ENCODE measurements around the gene CETN2.

The CETN2 gene

GRCh38 chrX:152823657-152824056 lies 6.9 kb downstream of the CETN2 start:
- Histone ChIP-seq H2AFZ (ENCODE audit: low read depth, low read length, severe bottlenecking) (no peak overlapping the region), H3K4me2 (ENCODE audit: low read depth, low read length, poor library complexity, severe bottlenecking) (no peak overlapping the region), H3F3A (ENCODE audit: insufficient read depth) (no peaks in the 10 kb centered on the region), H4K20me1 (ENCODE audit: low read depth, low read length) (no peaks in the 10 kb centered on the region), H3K9ac (ENCODE audit: low read length) (no peak overlapping the region), H3K27ac (ENCODE audit: low read depth, low read length) (no peak overlapping the region), H3K9me3 (ENCODE audit: insufficient read depth, low read length) (no peaks in the 10 kb centered on the region), H3K36me3 (ENCODE audit: low read length) (no peaks in the 10 kb centered on the region), H3K27me3 (ENCODE audit: low read length) (no peaks in the 10 kb centered on the region), H3K79me2 (ENCODE audit: insufficient read depth, low read length) (no peaks in the 10 kb centered on the region), H3K9me2 (replicated peaks; ENCODE audit: insufficient read depth, low read length) (no peaks in the 10 kb centered on the region), H3K4me3 (ENCODE audit: insufficient read depth, low read length, poor library complexity, severe bottlenecking) (no peak overlapping the region)
- TF ChIP-seq EZH2phosphoT487 (conservative IDR thresholded peaks at IDR 0.05; ENCODE audit: low read length): no peak
- TF ChIP-seq CTCF (IDR thresholded peaks at IDR 0.05; ENCODE audit: insufficient read depth, low read length, poor library complexity, severe bottlenecking): no peak

GRCh38 chrX:152822383-152823086 lies 8.0 kb downstream of the CETN2 start:
- H3K9me3 ChIP-seq (ENCODE audit: insufficient read depth, low read length): no peaks in the 10 kb centered on the region
- no peaks in the 10 kb centered on the region for H3F3A ChIP-seq (ENCODE audit: insufficient read depth)
- H3K9me2 ChIP-seq (replicated peaks; ENCODE audit: insufficient read depth, low read length): no peaks in the 10 kb centered on the region
- no peaks in the 10 kb centered on the region for H3K36me3 ChIP-seq (ENCODE audit: low read length)
- H3K9ac ChIP-seq (ENCODE audit: low read length): no peak overlapping the region
- H3K27ac ChIP-seq (ENCODE audit: low read depth, low read length): no peak overlapping the region
- no peak overlapping the region for H3K4me2 ChIP-seq (ENCODE audit: low read depth, low read length, poor library complexity, severe bottlenecking)
- no peaks in the 10 kb centered on the region for H4K20me1 ChIP-seq (ENCODE audit: low read depth, low read length)
- no peaks in the 10 kb centered on the region for H3K79me2 ChIP-seq (ENCODE audit: insufficient read depth, low read length)
- no peaks in the 10 kb centered on the region for H3K27me3 ChIP-seq (ENCODE audit: low read length)
- TF ChIP-seq CTCF (IDR thresholded peaks at IDR 0.05; ENCODE audit: insufficient read depth, low read length, poor library complexity, severe bottlenecking) (no peak), EZH2phosphoT487 (conservative IDR thresholded peaks at IDR 0.05; ENCODE audit: low read length) (no peak)
- H2AFZ ChIP-seq (ENCODE audit: low read depth, low read length, severe bottlenecking): no peak overlapping the region
- no peak overlapping the region for H3K4me3 ChIP-seq (ENCODE audit: insufficient read depth, low read length, poor library complexity, severe bottlenecking)

DNA sequence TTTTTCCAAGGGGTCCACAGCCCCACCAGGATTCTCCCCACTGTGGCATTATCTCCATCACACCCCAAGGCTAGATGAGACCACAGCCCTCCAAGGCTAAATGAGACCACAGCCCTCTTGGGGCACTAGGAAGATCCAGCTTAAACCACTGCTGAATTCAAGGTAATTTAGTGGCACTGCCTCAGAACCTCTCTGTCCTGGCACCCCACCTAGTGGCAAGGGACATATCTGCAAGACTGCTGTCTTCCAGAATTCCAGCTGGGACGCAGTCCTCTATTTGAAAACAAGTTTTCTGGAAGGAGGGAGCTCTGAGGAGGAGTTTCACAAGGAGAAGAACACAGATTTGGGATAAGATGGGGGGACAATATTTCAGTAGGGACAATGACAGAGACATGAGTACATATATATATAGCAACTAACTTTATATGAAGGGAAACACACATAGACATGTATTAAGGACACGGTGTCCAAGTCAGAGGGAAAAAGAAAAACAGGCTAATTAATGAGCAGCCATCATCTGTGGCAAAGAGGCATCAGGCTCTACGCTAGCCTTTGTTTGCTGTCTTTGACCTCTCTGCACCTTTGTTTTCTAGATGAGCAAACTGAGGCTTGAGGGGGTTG lies 9.3 kb downstream of the CETN2 start:
- H3K27ac ChIP-seq (ENCODE audit: low read depth, low read length): no peak overlapping the region
- H3K9ac ChIP-seq (ENCODE audit: low read length): no peak overlapping the region
- H3K4me3 ChIP-seq (ENCODE audit: insufficient read depth, low read length, poor library complexity, severe bottlenecking): no peak overlapping the region
- H3K9me3 ChIP-seq (ENCODE audit: insufficient read depth, low read length): no peaks in the 10 kb centered on the region
- no peaks in the 10 kb centered on the region for H3K79me2 ChIP-seq (ENCODE audit: insufficient read depth, low read length)
- no peaks in the 10 kb centered on the region for H4K20me1 ChIP-seq (ENCODE audit: low read depth, low read length)
- H3K27me3 ChIP-seq (ENCODE audit: low read length): no peaks in the 10 kb centered on the region
- H2AFZ ChIP-seq (ENCODE audit: low read depth, low read length, severe bottlenecking): no peak overlapping the region
- H3K9me2 ChIP-seq (replicated peaks; ENCODE audit: insufficient read depth, low read length): no peaks in the 10 kb centered on the region
- TF ChIP-seq EZH2phosphoT487 (conservative IDR thresholded peaks at IDR 0.05; ENCODE audit: low read length) (no peak), CTCF (IDR thresholded peaks at IDR 0.05; ENCODE audit: insufficient read depth, low read length, poor library complexity, severe bottlenecking) (peak; percentile 40)
- no peaks in the 10 kb centered on the region for H3F3A ChIP-seq (ENCODE audit: insufficient read depth)
- H3K4me2 ChIP-seq (ENCODE audit: low read depth, low read length, poor library complexity, severe bottlenecking): no peak overlapping the region
- H3K36me3 ChIP-seq (ENCODE audit: low read length): no peaks in the 10 kb centered on the region
